NCI-H1694 (cell line): ENCODE measurements around the gene CAD.
A peak's percentile ranks its signal among the peaks of the same experiment; 100 is the strongest.

Experiments
- DNase-seq: peaks from one replicate; lab custom pipeline; 2025; lab: John Stamatoyannopoulos, UW

The CAD gene

DNA sequence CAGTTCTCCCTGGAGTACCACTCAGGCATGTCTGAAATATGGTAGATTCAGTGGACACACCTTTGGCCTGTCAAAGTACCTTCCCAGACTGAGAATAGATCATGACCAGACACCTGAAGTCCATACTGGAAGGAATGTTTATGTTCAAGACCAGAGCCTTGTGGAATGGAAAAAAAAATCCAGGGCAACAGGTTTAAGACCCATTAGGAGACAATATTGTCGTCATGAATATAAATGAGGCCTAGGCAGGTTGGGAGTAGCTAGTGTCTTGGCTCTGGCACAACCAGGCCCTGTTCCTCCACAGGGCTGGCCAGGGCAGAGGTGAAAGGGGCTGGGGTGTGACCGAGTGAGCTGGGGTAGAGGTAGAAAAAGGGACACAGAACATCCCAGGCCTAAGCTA is 18.5 kb upstream of the CAD start:
- DNase-seq, result no peak

GRCh38 chr2:27199241-27199640 is 17.9 kb upstream of the CAD start:
- no peak for DNase-seq

GRCh38 chr2:27201675-27202074 is 15.5 kb upstream of the CAD start:
- no peak for DNase-seq

- no peak for DNase-seq
Measured at GRCh38 chr2:27202854-27203253, 14.3 kb upstream of the CAD start.

DNA sequence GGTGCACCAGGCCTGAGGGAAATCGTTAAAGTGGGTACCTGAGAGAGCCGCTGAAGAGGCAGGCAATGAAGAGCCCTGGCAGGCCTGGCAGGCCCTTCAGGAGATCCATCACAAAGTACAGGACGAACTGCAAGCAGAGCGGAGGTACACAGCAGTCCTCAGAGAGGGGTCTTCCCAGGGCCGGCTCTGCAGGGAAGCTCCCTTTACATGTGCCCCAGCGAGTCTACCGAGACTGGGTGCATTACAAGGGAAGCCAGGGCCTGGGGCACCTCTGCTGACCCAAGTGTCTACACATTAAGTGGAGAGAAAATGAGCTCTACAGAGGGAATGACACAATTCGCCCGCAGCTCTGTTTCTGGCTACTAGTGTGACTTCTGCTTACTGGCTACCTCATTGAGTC is 13.4 kb upstream of the CAD start:
- no peak for DNase-seq

GRCh38 chr2:27204566-27204965 is 12.6 kb upstream of the CAD start:
- no peak for DNase-seq

GRCh38 chr2:27205206-27205605 is 12.0 kb upstream of the CAD start:
- DNase-seq, result no peak

DNA sequence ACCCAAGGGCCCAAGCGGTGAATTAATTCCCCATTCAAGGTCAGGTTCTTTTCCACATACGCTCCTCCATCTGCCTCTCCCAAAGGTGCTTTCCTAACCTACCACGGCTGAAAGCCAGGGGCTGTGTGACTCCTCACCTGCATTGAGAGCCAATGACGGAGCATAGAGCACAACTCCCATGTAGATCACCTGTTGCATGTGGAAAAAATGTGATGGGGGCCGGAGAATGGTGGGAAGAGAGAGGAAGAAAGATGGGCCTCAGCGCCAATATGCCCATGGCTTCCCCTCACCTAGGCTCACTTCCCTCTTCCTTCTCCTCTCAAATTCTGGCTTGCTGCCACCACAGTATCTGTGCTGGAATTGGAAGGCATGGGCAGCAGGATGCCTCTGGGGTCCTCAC is 10.8 kb upstream of the CAD start:
- no peak for DNase-seq

DNA sequence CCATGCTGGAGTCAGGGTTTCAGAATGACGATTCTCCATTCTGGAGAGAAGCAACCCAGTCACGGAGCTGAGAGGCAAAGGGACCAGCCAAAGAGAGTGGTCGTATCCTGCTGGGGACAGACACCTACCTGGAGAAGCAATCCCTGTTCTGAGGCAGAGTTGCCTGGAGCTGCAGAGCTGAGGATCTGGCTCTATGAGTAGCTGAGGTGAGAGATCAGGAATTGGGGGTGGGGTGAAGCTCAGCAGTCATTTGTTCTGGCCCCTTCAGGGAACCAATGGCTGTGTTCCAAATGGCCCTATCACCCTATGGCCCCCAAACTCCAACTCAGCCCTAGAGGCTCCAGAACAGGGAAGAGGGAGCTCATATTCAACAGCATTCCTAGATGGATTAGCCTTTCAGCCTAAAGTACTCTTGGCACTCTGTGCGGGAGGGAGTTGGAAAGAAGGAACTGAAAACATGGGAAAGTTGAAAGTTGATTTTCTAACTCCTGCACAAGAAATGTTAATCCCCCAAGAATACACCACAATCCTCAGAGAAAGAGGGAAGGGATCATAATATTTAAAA is 8.6 kb upstream of the CAD start:
- DNase-seq, result no peak

- DNase-seq, result no peak
Measured at GRCh38 chr2:27209621-27210401, 7.4 kb upstream of the CAD start.

DNA sequence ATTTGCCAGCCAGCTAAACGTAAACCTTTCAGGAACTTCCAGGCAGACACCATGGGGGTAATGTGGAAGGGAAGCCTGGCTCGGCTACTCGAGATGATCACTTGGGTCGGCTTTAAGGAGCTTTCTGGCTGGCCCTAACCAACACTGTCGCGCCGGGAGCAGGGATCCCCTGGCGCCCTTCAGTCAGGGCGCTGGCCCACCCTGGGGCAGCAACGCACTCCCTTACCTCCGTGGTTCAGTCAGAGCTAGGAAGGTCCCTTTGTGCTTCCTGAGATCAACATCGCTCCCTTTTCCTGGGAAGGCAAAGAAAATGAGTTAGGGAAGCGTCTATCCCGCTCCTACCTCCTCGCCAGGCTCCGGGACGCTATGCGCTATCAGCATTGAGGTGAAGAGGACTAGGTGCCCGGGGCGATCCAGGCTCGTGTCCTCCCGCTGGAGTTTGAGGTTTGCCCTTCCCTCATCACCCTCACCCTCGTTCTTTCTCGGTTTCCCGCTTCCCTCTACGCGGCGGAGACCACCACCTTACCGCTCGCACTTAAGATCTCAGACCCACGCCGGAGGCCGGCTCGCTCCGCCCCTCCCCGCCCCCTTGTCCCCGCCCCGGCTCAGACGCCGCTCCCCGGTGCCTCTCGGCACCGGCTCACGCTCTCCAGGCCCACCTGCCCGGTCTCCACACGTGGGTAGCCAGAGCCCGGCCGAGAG is 5.8 kb upstream of the CAD start:
- no peak for DNase-seq

GRCh38 chr2:27211943-27212625 is 5.1 kb upstream of the CAD start, which contains the start of the genes ATRAID and SLC5A6:
Gene ATRAID (plus strand): TSS chr2:27212041. CDS start chr2:27212369, 328 bp downstream.
Gene SLC5A6 (minus strand): TSS chr2:27212268. CDS start chr2:27207650, 4,618 bp downstream.
- peak; percentile 66 for DNase-seq

- peak; percentile 8 for DNase-seq
Measured at GRCh38 chr2:27212626-27213471, 4.3 kb upstream of the CAD start.

- no peak for DNase-seq
Measured at GRCh38 chr2:27214941-27215340, 2.2 kb upstream of the CAD start.

GRCh38 chr2:27216416-27217137 is 592 bp upstream of the CAD start:
- DNase-seq, result no peak

GRCh38 chr2:27218614-27219013 is 1.4 kb downstream of the CAD start:
- DNase-seq, result no peak

- no peak for DNase-seq
Measured at GRCh38 chr2:27219091-27219490, 1.9 kb downstream of the CAD start.

GRCh38 chr2:27220091-27220490 is 2.9 kb downstream of the CAD start:
- DNase-seq, result no peak

GRCh38 chr2:27221166-27221565 is 4.0 kb downstream of the CAD start:
- no peak for DNase-seq

- DNase-seq, result no peak
Measured at GRCh38 chr2:27222407-27222806, 5.2 kb downstream of the CAD start.

- DNase-seq, result no peak
Measured at GRCh38 chr2:27223416-27223815, 6.2 kb downstream of the CAD start.
